ENCODE results near the gene PUS7L. TPM values are rescaled to one million over a fixed set of nuclear protein-coding genes. Genes with fewer than 3 reads are reported as not detected.
"Not testable (repeated sequence)": the region's sequence is repeated elsewhere in the genome, so short reads cannot be mapped to it uniquely, and the experiment has no call there.

PUS7L gene
- polyA plus RNA-seq, 1 donor from 2014 or later = 29.2 TPM

GRCh38 chr12:43711348-43711747 lies 47.2 kb downstream of the PUS7L start:
- Histone ChIP-seq H3F3A (ENCODE audit: insufficient read depth, low read length, poor library complexity, severe bottlenecking) (no peaks in the 10 kb centered on the region), H3K9me2 (ENCODE audit: insufficient read depth, low read length) (no peaks in the 10 kb centered on the region), H3K27ac (ENCODE audit: low read length) (no peak overlapping the region), H4K20me1 (ENCODE audit: insufficient read depth) (no peaks in the 10 kb centered on the region), H3K4me2 (ENCODE audit: low read length) (no peak overlapping the region), H3K4me3 (ENCODE audit: low read length) (no peak overlapping the region), H3K9ac (ENCODE audit: low read length) (no peak overlapping the region), H3K36me3 (ENCODE audit: insufficient read depth, low read length) (no peaks in the 10 kb centered on the region), H2AFZ (ENCODE audit: low read depth, low read length) (no peak overlapping the region), H3K9me3 (ENCODE audit: low read length) (no peaks in the 10 kb centered on the region), H3K27me3 (ENCODE audit: insufficient read depth, low read depth, low read length) (no peaks in the 10 kb centered on the region), H3K79me2 (replicated peaks; ENCODE audit: insufficient read depth, low read length) (no peaks in the 10 kb centered on the region)
- TF ChIP-seq EZH2 (IDR thresholded peaks at IDR 0.05; ENCODE audit: borderline replicate concordance, insufficient read depth, low read length, poor library complexity, severe bottlenecking) (no peak), MXI1 (conservative IDR thresholded peaks at IDR 0.05; ENCODE audit: poor library complexity, severe bottlenecking) (no peak), POLR2AphosphoS5 (IDR thresholded peaks at IDR 0.05) (no peak), TAF1 (IDR thresholded peaks at IDR 0.05; ENCODE audit: low read depth) (no peak), SMC3 (conservative IDR thresholded peaks at IDR 0.05; ENCODE audit: poor library complexity) (no peak), REST (IDR thresholded peaks at IDR 0.05; ENCODE audit: borderline replicate concordance) (no peak), EP300 (conservative IDR thresholded peaks at IDR 0.05; ENCODE audit: poor library complexity, severe bottlenecking) (no peak), RAD21 (conservative IDR thresholded peaks at IDR 0.05) (no peak)
- TF ChIP-seq, protein P1, sequence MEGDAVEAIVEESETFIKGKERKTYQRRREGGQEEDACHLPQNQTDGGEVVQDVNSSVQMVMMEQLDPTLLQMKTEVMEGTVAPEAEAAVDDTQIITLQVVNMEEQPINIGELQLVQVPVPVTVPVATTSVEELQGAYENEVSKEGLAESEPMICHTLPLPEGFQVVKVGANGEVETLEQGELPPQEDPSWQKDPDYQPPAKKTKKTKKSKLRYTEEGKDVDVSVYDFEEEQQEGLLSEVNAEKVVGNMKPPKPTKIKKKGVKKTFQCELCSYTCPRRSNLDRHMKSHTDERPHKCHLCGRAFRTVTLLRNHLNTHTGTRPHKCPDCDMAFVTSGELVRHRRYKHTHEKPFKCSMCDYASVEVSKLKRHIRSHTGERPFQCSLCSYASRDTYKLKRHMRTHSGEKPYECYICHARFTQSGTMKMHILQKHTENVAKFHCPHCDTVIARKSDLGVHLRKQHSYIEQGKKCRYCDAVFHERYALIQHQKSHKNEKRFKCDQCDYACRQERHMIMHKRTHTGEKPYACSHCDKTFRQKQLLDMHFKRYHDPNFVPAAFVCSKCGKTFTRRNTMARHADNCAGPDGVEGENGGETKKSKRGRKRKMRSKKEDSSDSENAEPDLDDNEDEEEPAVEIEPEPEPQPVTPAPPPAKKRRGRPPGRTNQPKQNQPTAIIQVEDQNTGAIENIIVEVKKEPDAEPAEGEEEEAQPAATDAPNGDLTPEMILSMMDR (IDR thresholded peaks at IDR 0.05; ENCODE audit: poor library complexity, severe bottlenecking) = no peak

DNA sequence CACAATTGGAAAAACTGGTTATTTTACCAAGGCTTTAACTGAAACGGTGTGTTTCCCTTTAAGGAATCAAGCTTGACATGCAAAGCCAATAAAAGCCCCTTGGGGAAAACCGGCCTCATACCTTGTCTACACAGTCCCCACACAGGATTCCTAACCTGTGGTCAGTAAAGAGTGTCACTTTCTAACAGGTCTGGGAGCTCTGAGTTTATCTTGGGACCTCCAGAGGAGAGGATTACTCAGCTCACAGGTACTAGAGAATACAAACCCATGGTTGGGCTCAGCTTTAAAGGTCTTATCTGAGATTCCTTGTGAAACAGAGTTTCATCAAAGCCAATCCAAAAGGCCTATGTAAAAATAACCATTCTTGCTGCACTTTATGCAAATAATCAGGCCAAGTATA lies 54.8 kb downstream of the PUS7L start:
- H3K79me2 ChIP-seq (replicated peaks; ENCODE audit: insufficient read depth, low read length); H3K4me3 ChIP-seq (ENCODE audit: low read length); H3K4me2 ChIP-seq (ENCODE audit: low read length); H3K27me3 ChIP-seq (ENCODE audit: insufficient read depth, low read depth, low read length); H3K36me3 ChIP-seq (ENCODE audit: insufficient read depth, low read length); H3K27ac ChIP-seq (ENCODE audit: low read length); H3F3A ChIP-seq (ENCODE audit: insufficient read depth, low read length, poor library complexity, severe bottlenecking); H2AFZ ChIP-seq (ENCODE audit: low read depth, low read length); H3K9ac ChIP-seq (ENCODE audit: low read length); H3K9me3 ChIP-seq (ENCODE audit: low read length); H3K9me2 ChIP-seq (ENCODE audit: insufficient read depth, low read length); H4K20me1 ChIP-seq (ENCODE audit: insufficient read depth): not testable (repeated sequence)

DNA sequence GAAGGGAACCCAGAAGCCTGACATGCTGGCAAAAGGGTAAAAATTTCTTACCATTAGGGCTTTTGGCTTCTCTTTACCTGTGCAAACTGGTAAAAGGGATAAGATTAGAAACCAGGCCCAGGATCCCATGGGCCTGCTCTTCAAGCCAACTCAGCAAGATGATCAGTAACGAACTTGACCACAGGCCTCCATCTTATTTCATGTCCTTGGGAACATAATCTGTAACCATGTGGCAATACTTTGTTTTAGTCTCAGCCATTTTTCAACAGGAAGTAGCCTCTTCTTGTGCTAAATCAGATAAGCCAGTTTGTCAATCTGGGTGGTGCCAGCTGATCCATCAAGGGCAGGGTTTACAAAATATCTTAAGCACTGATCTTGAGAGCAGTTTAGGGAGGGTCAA lies 57.4 kb downstream of the PUS7L start:
- not testable (repeated sequence) for H3K4me3 ChIP-seq (ENCODE audit: low read length); H3K27me3 ChIP-seq (ENCODE audit: insufficient read depth, low read depth, low read length); H2AFZ ChIP-seq (ENCODE audit: low read depth, low read length)

More for the DNA sequence above, 57.4 kb downstream of the PUS7L start:
- not testable (repeated sequence) for H4K20me1 ChIP-seq (ENCODE audit: insufficient read depth); H3K9me3 ChIP-seq (ENCODE audit: low read length); H3K9me2 ChIP-seq (ENCODE audit: insufficient read depth, low read length); H3K79me2 ChIP-seq (replicated peaks; ENCODE audit: insufficient read depth, low read length); H3K9ac ChIP-seq (ENCODE audit: low read length); H3K4me2 ChIP-seq (ENCODE audit: low read length); H3K27ac ChIP-seq (ENCODE audit: low read length); H3K36me3 ChIP-seq (ENCODE audit: insufficient read depth, low read length); H3F3A ChIP-seq (ENCODE audit: insufficient read depth, low read length, poor library complexity, severe bottlenecking)
